WERI-Rb-1 (cell line): Measurements from ENCODE around the gene PLLP.

Experiments used
- DNase-seq: peaks from one replicate; pipeline ENCODE4 v3.0.0-alpha.2; 2020
- H3K27ac ChIP-seq: fragments of 250-450 bp; sonication (Bioruptor Pico); 2 replicates; pipeline ENCODE4 v1.5.1; 2020; ENCODE audit warnings: mild to moderate bottlenecking, moderate library complexity
- H3K27me3 ChIP-seq: fragments of 250-450 bp; sonication (Bioruptor Pico); 2 replicates; pipeline ENCODE4 v1.5.1; 2021; ENCODE audit warnings: mild to moderate bottlenecking, low read depth, moderate library complexity; ENCODE audit not compliant: insufficient read depth, severe bottlenecking
- H3K36me3 ChIP-seq: fragments of 250-450 bp; sonication (Bioruptor Pico); 2 replicates; pipeline ENCODE4 v1.5.1; 2020; ENCODE audit warnings: mild to moderate bottlenecking, moderate library complexity
- H3K4me3 ChIP-seq: 2 replicates; pipeline ENCODE4 v1.5.1; 2011; ENCODE audit warnings: low read depth, mild to moderate bottlenecking, control low read depth, low read length
- H3K9me3 ChIP-seq: fragments of 250-450 bp; sonication (Bioruptor Pico); 2 replicates; pipeline ENCODE4 v1.5.1; 2021; ENCODE audit warnings: mild to moderate bottlenecking, moderate library complexity; ENCODE audit not compliant: severe bottlenecking
- CTCF ChIP-seq: IDR thresholded peaks from 2 replicates; pipeline ENCODE4 v1.5.1; 2011; ENCODE audit warnings: low read depth, mild to moderate bottlenecking, control low read depth, inconsistent platforms, low read length

PLLP gene

GRCh38 chr16:57229079-57229478, 55.4 kb downstream of the PLLP start:
- no peak for DNase-seq
- no peak overlapping the region for H3K27ac ChIP-seq
- H3K9me3 ChIP-seq, result no peaks in the 10 kb centered on the region
- H3K36me3 ChIP-seq, result peaks cover 87% of the 10 kb centered on the region
- TF ChIP-seq CTCF, result no peak
- H3K4me3 ChIP-seq, result no peak overlapping the region
- no peaks in the 10 kb centered on the region for H3K27me3 ChIP-seq

DNA sequence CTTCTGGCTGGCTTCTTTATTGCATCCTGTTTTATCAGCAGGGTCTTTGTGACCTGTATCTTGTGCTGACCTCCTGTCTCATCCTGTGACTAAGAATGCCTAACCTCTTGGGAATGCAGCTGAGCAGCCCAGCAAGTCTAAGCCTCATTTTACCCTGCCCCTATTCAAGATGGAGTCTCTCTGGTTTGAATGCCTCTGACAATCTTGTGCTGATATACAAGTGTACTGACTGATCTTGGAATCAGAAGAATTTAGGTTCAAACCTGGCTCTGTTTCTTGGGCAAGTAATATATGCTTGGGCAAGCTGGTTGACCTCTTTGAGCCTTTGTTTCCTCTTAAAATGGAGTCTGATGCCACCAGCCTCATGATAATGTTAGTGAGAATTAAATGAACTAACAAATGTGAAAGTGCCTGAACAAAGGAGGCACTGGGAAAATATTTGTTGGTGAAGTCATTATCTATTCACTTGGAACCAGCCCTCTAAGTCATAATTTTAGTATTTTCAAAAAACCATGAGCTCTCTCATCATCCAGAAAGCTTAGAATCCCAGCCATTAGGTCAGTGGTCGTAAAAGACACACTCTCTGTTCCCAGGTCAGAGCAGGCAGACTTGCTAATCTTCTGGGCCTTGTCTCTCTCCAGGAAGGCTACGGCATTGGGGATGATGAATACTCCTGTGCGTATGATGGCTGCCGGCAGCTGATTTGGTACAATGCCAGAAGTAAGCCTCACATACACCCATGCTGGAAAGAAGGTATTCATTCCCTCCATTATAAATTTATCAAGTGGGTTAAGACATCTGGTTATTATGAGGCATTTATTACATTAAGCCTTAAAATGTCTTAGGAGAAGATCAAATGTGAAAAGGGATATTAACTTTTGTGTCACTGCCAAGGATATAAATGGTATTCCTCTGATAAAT, 57.5 kb downstream of the PLLP start:
- Histone ChIP-seq H3K27ac (no peak overlapping the region), H3K27me3 (no peaks in the 10 kb centered on the region), H3K36me3 (peaks cover 87% of the 10 kb centered on the region)

GRCh38 chr16:57225978-57226377, 58.5 kb downstream of the PLLP start:
- no peak for DNase-seq
- Histone ChIP-seq H3K4me3 (no peak overlapping the region), H3K36me3 (peaks cover 87% of the 10 kb centered on the region), H3K27ac (no peak overlapping the region), H3K9me3 (no peaks in the 10 kb centered on the region), H3K27me3 (no peaks in the 10 kb centered on the region)
- no peak for TF ChIP-seq CTCF

More for the DNA sequence above, 57.5 kb downstream of the PLLP start:
- TF ChIP-seq CTCF, result no peak
- Histone ChIP-seq H3K9me3 (no peaks in the 10 kb centered on the region), H3K4me3 (no peak overlapping the region)
- no peak for DNase-seq

DNA sequence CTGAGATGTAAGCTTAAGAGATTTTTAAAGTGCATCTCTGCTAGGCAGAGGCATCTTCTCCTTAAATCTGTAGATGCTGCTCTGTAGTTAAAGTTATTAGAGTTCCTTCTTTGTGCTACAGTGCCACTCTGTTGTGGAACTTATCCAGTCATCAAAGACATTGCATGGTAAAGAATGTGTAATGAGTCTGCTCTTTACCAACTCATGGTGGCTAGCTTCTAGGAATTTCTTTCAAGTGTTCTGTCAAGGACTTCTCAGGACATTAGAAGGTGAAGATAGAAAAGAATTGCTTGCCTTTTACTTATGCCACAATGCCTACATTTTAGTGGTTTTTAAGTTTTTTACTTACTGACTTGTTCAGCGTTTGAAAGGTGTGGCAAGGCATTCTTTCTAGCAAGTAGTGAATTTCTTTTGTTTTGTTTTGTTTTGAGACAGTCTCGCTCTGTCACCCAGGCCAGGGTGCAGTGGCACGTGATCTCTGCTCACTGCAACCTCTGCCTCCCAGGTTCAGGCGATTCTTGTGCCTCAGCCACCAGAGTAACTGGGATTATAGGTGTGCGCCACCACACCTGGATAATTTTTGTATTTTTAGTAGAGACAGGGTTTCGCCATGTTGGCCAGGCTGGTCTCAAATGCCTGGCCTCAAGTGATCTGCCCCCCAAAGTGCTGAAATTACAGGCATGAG, 59.7 kb downstream of the PLLP start:
- Histone ChIP-seq H3K27ac (no peak overlapping the region), H3K4me3 (no peak overlapping the region), H3K36me3 (peaks cover 83% of the 10 kb centered on the region), H3K9me3 (no peaks in the 10 kb centered on the region), H3K27me3 (no peaks in the 10 kb centered on the region)
- TF ChIP-seq CTCF, result no peak
- DNase-seq, result no peak

DNA sequence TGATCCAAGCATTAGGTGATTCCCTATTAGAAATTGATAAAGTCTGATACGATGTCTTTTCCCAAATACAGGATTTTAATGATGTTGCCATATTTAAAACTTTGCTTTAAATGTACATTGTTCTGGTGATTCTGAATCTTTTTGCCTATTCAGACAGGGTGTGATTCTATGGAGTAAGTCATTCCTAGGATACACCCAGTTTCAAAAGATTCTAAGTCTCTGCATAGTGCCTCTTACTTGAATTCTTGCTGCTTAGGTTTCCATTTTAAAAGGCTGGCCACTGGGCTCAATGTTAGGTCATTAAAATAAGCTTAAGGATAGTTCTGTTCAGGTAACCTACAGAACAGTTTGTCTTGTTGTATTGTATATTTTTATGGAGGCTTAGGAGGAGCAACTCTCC, 61.4 kb downstream of the PLLP start:
- Histone ChIP-seq H3K36me3 (peaks cover 87% of the 10 kb centered on the region), H3K27ac (no peak overlapping the region)
- TF ChIP-seq CTCF, result no peak

More for the DNA sequence above, 61.4 kb downstream of the PLLP start:
- H3K27me3 ChIP-seq, result no peaks in the 10 kb centered on the region
- no peak for DNase-seq
- H3K9me3 ChIP-seq, result no peaks in the 10 kb centered on the region
- H3K4me3 ChIP-seq, result no peak overlapping the region
